HepG2 (cell line): Measurements from ENCODE around the gene ELF1. TPM values are rescaled to one million over a fixed set of nuclear protein-coding genes. Genes with fewer than 3 reads are reported as not detected.

Experiments used
- HHEX ChIP-seq: IDR thresholded peaks from 2 replicates; pipeline ENCODE4 v1.6.1; 2016; ENCODE audit warnings: control low read depth
- NRL ChIP-seq: sonication (generic); formaldehyde crosslinking; IDR thresholded peaks from 2 replicates; pipeline ENCODE4 v1.5.0; 2020; ENCODE audit warnings: missing genetic modification reagents, mild to moderate bottlenecking, moderate library complexity, borderline replicate concordance
- RNF2 ChIP-seq: fragments of 450-650 bp; conservative IDR thresholded peaks from 2 replicates; pipeline ENCODE4 v1.6.1; 2016; ENCODE audit warnings: low read depth
- RXRB ChIP-seq: IDR thresholded peaks from 2 replicates; pipeline ENCODE4 v1.6.1; 2016; ENCODE audit warnings: borderline replicate concordance, missing genetic modification reagents, missing compliant biosample characterization
- SMARCE1 ChIP-seq: fragments of 450-650 bp; IDR thresholded peaks from 2 replicates; pipeline ENCODE4 v1.6.1; 2017; ENCODE audit warnings: borderline replicate concordance
- TOPORS ChIP-seq: sonication (generic); formaldehyde crosslinking; IDR thresholded peaks from 2 replicates; pipeline ENCODE4 v1.8.0; 2023; ENCODE audit warnings: mild to moderate bottlenecking, missing genetic modification reagents
- ZNF20 ChIP-seq: sonication (generic); formaldehyde crosslinking; IDR thresholded peaks from 2 replicates; pipeline ENCODE4 v1.4.0; 2020; ENCODE audit warnings: mild to moderate bottlenecking, moderate library complexity, missing genetic modification reagents
- ZNF230 ChIP-seq: sonication (generic); formaldehyde crosslinking; IDR thresholded peaks from 2 replicates; pipeline ENCODE4 v1.4.0; 2020; ENCODE audit warnings: mild to moderate bottlenecking, missing genetic modification reagents
- ZNF615 ChIP-seq: sonication (generic); formaldehyde crosslinking; IDR thresholded peaks from 2 replicates; pipeline ENCODE4 v1.5.0; 2020; ENCODE audit warnings: mild to moderate bottlenecking, missing genetic modification reagents, borderline replicate concordance
- ZNF737 ChIP-seq: sonication (generic); formaldehyde crosslinking; IDR thresholded peaks from 2 replicates; pipeline ENCODE4 v1.5.0; 2020; ENCODE audit warnings: missing genetic modification reagents, mild to moderate bottlenecking, borderline replicate concordance
- ZNF761 ChIP-seq: sonication (generic); formaldehyde crosslinking; conservative IDR thresholded peaks from 2 replicates; pipeline ENCODE4 v1.4.0; 2020; ENCODE audit warnings: mild to moderate bottlenecking, missing genetic modification reagents
- polyA plus RNA-seq, 8 experiments: library from polyadenylated mRNA; depleted of rRNA in 3 of 8; stranded (reverse) in 7 of 8; unstranded in 1 of 8; fragments of >200 nt; fragmentation: Illumina TruSeq in 4 of 8; extraction: Trizol in 4 of 8; gene quantifications; 2 replicates each; pipeline versions ENCODE4 v1.2.1 to v1.2.3, GENCODE V29; 2011 to 2016; ENCODE audit warnings: low read depth in 4 of 8, missing spikeins in 1 of 8, mixed read lengths in 1 of 8; ENCODE audit not compliant: insufficient read depth in 1 of 8
- total RNA-seq, 5 experiments: library from RNA; depleted of rRNA; stranded (reverse); fragments of >200 nt; fragmentation: Illumina TruSeq; extraction: Trizol; gene quantifications; 2 replicates each; pipeline ENCODE4 v1.2.3, GENCODE V29; 2016; ENCODE audit warnings: low read depth in 1 of 5
- TF ChIP-seq, protein P1 (sequence below): sonication (generic); formaldehyde crosslinking; IDR thresholded peaks from 2 replicates; pipeline ENCODE4 v1.5.0; 2020; ENCODE audit warnings: missing genetic modification reagents
- TF ChIP-seq, protein P2 (sequence below): sonication (generic); formaldehyde crosslinking; IDR thresholded peaks from 2 replicates; pipeline ENCODE4 v1.8.0; 2022; ENCODE audit warnings: mild to moderate bottlenecking, missing genetic modification reagents; ENCODE audit not compliant: insufficient replicate concordance
- TF ChIP-seq, protein P3 (sequence below): sonication (generic); formaldehyde crosslinking; conservative IDR thresholded peaks from 2 replicates; pipeline ENCODE4 v1.4.0; 2020; ENCODE audit warnings: missing genetic modification reagents

The ELF1 gene
- total and polyA plus RNA-seq, 2 of the 13 experiments (the other 11 are each of a cell fraction or from before 2014, with no cell fraction given) = 24.6 to 71.5 TPM

DNA sequence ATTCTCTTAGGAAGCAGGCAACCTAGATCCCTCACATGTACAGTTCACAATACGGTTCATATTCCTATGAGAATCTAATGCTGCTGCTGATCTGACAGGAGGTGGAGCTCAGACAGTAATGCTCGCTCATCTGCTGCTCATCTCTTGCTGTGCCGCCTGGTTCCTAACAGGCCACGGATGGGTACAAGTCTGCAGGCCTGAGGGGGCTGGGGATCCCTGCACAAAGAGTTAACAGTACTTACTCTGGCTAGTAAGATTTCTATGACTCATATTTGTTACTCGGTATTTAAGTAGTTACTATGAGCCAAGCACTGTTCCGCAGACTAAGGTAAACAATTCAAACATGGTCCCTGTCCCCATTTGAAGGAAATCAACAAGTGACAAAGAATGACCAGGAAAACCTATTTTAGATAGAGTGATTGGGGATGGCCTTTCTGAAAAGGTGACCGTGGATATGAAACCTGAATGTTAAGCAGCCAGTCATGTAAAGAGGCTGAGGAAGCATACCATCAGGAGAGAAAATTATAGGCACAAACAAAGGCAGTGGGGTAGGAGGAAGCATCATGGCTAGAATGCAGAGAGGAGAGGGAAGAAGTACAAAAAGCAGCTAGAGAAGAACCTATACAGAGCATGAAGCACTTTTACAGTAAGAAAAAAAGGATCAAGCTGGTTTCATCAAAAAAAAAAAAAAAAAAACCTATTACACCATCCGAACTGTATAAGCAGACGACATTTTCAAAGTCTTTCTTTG, 21.6 kb upstream of the ELF1 start (continued):
- TF ChIP-seq, protein P1, sequence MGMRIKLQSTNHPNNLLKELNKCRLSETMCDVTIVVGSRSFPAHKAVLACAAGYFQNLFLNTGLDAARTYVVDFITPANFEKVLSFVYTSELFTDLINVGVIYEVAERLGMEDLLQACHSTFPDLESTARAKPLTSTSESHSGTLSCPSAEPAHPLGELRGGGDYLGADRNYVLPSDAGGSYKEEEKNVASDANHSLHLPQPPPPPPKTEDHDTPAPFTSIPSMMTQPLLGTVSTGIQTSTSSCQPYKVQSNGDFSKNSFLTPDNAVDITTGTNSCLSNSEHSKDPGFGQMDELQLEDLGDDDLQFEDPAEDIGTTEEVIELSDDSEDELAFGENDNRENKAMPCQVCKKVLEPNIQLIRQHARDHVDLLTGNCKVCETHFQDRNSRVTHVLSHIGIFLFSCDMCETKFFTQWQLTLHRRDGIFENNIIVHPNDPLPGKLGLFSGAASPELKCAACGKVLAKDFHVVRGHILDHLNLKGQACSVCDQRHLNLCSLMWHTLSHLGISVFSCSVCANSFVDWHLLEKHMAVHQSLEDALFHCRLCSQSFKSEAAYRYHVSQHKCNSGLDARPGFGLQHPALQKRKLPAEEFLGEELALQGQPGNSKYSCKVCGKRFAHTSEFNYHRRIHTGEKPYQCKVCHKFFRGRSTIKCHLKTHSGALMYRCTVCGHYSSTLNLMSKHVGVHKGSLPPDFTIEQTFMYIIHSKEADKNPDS (CRISPR knock-in tag) = peak; percentile 71; the same call in 1 of the 2 replicates
- no peak for TF ChIP-seq ZNF737
- no peak for TF ChIP-seq NRL (CRISPR knock-in tag)
- TF ChIP-seq, protein P2, sequence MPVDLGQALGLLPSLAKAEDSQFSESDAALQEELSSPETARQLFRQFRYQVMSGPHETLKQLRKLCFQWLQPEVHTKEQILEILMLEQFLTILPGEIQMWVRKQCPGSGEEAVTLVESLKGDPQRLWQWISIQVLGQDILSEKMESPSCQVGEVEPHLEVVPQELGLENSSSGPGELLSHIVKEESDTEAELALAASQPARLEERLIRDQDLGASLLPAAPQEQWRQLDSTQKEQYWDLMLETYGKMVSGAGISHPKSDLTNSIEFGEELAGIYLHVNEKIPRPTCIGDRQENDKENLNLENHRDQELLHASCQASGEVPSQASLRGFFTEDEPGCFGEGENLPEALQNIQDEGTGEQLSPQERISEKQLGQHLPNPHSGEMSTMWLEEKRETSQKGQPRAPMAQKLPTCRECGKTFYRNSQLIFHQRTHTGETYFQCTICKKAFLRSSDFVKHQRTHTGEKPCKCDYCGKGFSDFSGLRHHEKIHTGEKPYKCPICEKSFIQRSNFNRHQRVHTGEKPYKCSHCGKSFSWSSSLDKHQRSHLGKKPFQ = no peak
- no peak for TF ChIP-seq ZNF230 (CRISPR knock-in tag)
- no peak for TF ChIP-seq TOPORS (CRISPR knock-in tag)
- no peak for TF ChIP-seq SMARCE1
- TF ChIP-seq HHEX (CRISPR knock-in tag) = no peak
- TF ChIP-seq ZNF761 (CRISPR knock-in tag) = no peak
- no peak for TF ChIP-seq ZNF20 (CRISPR knock-in tag)
- no peak for TF ChIP-seq RXRB (CRISPR knock-in tag)
- TF ChIP-seq RNF2 = no peak
- no peak for TF ChIP-seq ZNF615
- TF ChIP-seq, protein P3, sequence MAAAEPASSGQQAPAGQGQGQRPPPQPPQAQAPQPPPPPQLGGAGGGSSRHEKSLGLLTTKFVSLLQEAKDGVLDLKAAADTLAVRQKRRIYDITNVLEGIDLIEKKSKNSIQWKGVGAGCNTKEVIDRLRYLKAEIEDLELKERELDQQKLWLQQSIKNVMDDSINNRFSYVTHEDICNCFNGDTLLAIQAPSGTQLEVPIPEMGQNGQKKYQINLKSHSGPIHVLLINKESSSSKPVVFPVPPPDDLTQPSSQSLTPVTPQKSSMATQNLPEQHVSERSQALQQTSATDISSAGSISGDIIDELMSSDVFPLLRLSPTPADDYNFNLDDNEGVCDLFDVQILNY = no peak
- TF ChIP-seq, all 625 proteins: peak for 3
